Measurements from ENCODE around the gene C15orf61.

DNA sequence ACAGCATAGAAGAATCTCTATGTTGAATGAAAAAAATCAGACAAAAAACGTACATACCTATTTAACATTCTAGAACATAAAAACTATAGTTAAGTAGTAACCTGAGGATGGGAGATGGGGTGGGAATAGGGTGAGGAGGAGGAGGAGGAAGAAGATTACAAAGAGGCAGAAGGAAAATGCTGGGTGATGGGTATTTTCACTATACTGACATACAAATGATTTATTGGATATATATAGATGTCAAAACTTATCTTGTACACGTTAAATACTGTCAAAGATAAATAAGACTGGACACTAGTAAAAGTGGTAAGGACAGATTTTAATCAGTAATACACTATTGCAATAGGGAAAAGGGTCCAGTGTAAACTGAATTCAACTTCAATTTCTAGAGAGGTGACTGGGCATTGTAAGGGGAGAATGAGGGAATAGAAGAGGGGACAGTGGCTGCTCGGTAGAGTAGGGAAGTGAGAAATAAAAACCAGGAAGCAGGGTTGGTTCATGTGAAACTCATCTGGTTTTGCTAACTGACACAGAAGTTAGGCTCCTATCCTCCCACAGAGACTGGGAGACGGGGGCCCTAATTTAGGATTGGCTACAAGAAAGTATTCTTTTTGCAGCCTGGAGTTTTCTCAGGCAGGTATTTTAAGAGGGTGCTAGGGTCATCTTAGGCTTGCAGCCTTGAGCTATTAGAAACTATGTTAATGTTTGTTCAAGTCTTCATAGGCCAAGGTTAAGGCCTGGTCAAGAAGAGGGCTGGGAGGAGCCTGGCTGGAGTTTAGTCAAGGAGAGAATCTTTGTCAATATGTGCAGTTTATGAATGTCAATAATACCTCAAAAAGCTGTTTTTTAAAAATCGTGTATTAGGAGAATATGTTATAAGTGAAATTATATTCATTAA, 15.0 kb upstream of the C15orf61 start:
- TF ChIP-seq CTCF (IDR thresholded peaks at IDR 0.05), result no peak
- TF ChIP-seq EZH2 (IDR thresholded peaks at IDR 0.05; ENCODE audit: borderline replicate concordance, insufficient read depth, low read depth, low read length, poor library complexity, severe bottlenecking), result no peak

Data from B cell (primary cell).